Ascending aorta (tissue), 2 donors: ENCODE results near the gene CFL2. TPM values are rescaled to one million over a fixed set of nuclear protein-coding genes. Genes with fewer than 3 reads are reported as not detected.

ENCODE experiments used
- DNase-seq, 2 donors: peaks; one replicate each; pipeline ENCODE4 v3.0.0-alpha.2; 2019; ENCODE audit warnings: low spot score in 2 of 2
- H3K27ac ChIP-seq, 2 donors: fragments of 200-600 bp; sonication (generic); one replicate each; pipeline ENCODE4 v1.5.1; 2016 to 2017; ENCODE audit warnings: mild to moderate bottlenecking in 1 of 2
- H3K27me3 ChIP-seq: fragments of 200-600 bp; sonication (generic); one replicate; pipeline ENCODE4 v1.5.1; 2017
- H3K36me3 ChIP-seq, 2 donors: fragments of 200-600 bp; sonication (generic); one replicate each; pipeline ENCODE4 v1.5.1; 2016
- H3K4me1 ChIP-seq, 2 donors: fragments of 200-600 bp; sonication (generic); one replicate each; pipeline ENCODE4 v1.5.1; 2016 to 2017; ENCODE audit warnings: mild to moderate bottlenecking in 1 of 2
- H3K4me3 ChIP-seq, 2 donors: fragments of 200-600 bp; sonication (generic); one replicate each; pipeline ENCODE4 v1.5.1; 2016 to 2017; ENCODE audit warnings: mild to moderate bottlenecking in 1 of 2
- H3K9me3 ChIP-seq, 2 donors: fragments of 200-600 bp; sonication (generic); one replicate each; pipeline ENCODE4 v1.5.1; 2016
- intact Hi-C: fragments of 100-400 bp; cut with DNase I; formaldehyde crosslinking; loops from one replicate; pipeline ENCODE4 v1.15.1; 2023
- total RNA-seq: library from RNA; depleted of rRNA; stranded (reverse); fragments of >200 nt; gene quantifications from one replicate; pipeline ENCODE4 v1.1.0, GENCODE V29; 2016
- TF ChIP-seq, protein P1 (sequence below), 3 experiments: fragments of 200-600 bp in 2 of 3; fragments of 450-650 bp in 1 of 3; sonication (generic) in 2 of 3; IDR thresholded peaks; one replicate each; pipeline ENCODE4 v1.5.1; 2016 to 2019; ENCODE audit warnings: antibody characterized with exemption in 3 of 3, mild to moderate bottlenecking in 1 of 3, moderate library complexity in 1 of 3

The CFL2 gene
- total RNA-seq, 1 donor from 2014 or later = 49.0 TPM

DNA sequence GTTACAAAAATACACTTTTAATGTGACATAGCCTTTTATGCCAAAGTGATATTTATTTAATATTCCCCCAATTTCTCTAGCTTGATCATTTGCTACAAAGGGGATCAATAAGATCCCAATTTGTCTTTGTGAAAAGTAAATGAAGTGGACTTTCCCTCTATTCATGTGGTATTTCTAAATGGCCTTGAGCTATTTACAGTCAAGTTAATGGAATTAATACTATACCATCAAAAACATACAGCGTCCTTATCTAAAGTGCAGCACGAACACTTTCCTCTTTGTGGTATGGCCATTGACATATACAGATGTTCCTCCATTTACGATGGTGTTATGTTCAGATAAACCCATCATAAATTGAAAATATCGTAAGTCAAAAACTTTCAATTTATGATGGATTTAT is 23.2 kb downstream of the CFL2 start:
- DNase-seq = no peak

DNA sequence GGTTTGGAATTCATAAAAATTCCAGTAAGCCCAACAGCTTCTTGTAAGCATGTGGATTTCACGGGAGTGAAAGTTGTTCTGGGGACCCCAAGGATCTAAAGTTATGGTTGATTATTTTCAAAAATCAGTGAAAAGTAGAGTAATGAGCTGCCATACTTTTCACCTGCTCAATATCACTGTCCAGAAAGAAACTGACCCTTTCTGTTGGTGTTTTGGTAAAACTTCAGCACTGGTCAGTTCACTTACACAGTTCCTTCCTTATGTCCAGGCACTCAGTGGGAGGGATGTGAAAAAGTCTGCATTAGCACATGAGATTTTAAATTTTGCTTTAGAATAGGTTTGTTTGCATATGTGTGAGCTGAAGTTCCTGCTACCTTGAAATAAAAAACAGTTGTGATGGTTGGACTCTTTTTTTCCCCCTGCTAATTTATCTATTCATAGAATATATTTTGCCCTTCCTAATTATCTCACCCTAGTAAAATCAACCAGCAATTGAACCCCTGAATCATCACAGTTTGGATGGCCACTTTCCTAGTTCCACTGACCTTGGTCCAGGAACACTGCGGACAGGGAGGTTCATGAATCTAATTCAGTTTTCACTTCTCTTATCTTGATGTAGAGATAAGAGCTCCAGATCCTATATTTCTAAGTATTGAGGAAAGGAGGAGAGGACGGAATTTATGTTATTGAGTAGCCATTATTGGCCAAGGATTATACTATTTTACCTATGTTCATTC is 25.8 kb downstream of the CFL2 start:
- peaks cover 0 to 3% of the 10 kb centered on the region in 2 donors for H3K4me1 ChIP-seq
- TF ChIP-seq, protein P1, sequence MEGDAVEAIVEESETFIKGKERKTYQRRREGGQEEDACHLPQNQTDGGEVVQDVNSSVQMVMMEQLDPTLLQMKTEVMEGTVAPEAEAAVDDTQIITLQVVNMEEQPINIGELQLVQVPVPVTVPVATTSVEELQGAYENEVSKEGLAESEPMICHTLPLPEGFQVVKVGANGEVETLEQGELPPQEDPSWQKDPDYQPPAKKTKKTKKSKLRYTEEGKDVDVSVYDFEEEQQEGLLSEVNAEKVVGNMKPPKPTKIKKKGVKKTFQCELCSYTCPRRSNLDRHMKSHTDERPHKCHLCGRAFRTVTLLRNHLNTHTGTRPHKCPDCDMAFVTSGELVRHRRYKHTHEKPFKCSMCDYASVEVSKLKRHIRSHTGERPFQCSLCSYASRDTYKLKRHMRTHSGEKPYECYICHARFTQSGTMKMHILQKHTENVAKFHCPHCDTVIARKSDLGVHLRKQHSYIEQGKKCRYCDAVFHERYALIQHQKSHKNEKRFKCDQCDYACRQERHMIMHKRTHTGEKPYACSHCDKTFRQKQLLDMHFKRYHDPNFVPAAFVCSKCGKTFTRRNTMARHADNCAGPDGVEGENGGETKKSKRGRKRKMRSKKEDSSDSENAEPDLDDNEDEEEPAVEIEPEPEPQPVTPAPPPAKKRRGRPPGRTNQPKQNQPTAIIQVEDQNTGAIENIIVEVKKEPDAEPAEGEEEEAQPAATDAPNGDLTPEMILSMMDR (IDR thresholded peaks at IDR 0.05) = no peak
- no peak overlapping the region for H3K4me3 ChIP-seq
- H3K36me3 ChIP-seq = no peaks in the 10 kb centered on the region
- H3K9me3 ChIP-seq = no peaks in the 10 kb centered on the region
- H3K27me3 ChIP-seq = no peaks in the 10 kb centered on the region
- no peak for DNase-seq
- intact Hi-C loops = no loop called here
- no peak overlapping the region for H3K27ac ChIP-seq

More for the DNA sequence above, 23.2 kb downstream of the CFL2 start:
- intact Hi-C loops = no loop called here
- Histone ChIP-seq H3K27me3 (no peaks in the 10 kb centered on the region), H3K4me3 (no peak overlapping the region), H3K4me1 (peaks cover 0 to 3% of the 10 kb centered on the region in 2 donors), H3K36me3 (no peaks in the 10 kb centered on the region), H3K9me3 (no peaks in the 10 kb centered on the region), H3K27ac (no peak overlapping the region)
- TF ChIP-seq, protein P1 (IDR thresholded peaks at IDR 0.05) = no peak

DNA sequence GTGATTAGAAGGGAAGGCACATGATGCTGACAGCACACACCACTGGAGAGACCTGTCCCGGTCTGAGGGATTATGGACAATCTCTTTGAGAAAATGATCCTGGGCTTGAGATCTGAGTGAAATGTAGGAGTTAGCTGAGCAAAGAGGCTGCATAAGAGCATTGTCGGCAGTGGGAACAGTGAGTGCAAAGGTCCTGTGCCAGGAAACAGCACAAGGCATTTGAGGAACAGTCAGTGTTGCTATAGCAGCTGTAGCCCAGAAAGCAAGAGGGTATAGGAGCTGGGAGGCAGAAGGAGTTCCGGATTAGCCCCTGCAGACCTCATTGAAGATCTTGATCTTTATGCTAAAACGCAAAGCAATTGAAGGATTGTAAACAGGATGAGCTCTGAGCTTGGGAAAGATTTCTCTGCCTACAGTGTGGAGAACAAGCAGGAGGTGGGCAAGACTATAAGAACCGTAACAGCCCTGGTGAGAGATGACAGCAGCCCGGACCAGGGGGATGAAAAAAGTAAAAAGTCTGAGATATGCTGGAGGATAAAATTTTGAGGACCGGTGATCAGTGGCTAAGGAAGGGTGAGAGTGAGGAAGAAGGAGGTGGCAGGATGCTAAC is 28.5 kb downstream of the CFL2 start:
- Histone ChIP-seq H3K27ac (no peak overlapping the region), H3K4me3 (no peak overlapping the region), H3K27me3 (no peaks in the 10 kb centered on the region), H3K4me1 (no peaks in the 10 kb centered on the region), H3K9me3 (no peaks in the 10 kb centered on the region), H3K36me3 (no peaks in the 10 kb centered on the region)
- intact Hi-C loops = no loop called here
- TF ChIP-seq, protein P1 (IDR thresholded peaks at IDR 0.05) = no peak
- DNase-seq = no peak

DNA sequence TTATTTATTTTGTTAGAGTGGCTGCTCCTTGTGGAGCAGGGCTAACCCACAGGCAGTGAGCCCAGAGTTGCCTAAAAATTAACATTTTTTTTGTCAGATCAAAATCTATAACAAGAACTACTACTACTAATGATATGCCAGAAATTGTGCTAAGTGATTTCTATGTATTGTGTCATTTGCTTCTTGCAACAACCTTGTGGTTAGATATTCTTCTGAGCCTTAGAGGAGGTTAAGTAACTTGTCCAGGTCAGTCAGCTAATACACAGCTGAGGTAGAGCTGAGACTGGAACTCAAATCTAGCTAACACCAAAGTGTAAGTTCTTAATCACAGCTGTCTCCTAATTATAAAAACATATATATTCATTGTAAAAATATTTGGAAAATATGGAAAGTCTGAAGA is 29.8 kb downstream of the CFL2 start:
- no peak overlapping the region for H3K4me3 ChIP-seq

DNA sequence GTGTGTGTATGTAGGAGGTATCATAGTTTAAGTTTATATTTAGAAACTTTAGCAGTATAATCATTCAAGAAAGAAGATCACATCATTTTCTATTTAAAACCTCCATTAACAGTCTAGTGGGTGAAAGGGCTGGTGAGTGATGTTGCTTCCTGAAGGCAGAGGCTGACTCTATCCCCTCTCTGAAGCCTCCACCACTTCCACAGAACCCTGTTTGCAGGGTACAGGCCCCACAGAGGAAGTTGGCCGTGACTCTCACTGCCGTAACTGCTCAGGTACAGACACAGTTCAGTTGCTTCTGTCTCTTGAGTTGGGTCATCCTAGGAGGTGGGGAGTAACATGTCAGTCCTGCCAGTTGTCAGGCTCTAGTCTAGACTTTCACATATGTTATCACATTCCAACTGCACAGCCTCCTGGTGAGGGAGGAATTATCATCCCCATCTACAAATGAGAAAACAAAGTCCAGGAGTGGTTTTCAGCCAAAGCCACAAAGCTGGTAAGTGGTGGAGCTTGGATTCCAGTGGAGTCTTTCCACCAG is 31.5 kb downstream of the CFL2 start:
- no peak overlapping the region for H3K27ac ChIP-seq
- intact Hi-C loops = no loop called here
- H3K27me3 ChIP-seq = no peaks in the 10 kb centered on the region
- no peaks in the 10 kb centered on the region for H3K36me3 ChIP-seq
- TF ChIP-seq, protein P1 (IDR thresholded peaks at IDR 0.05) = no peak
- no peak for DNase-seq
- H3K9me3 ChIP-seq = no peaks in the 10 kb centered on the region
- no peak overlapping the region for H3K4me3 ChIP-seq
- H3K4me1 ChIP-seq = no peaks in the 10 kb centered on the region

More for the DNA sequence above, 29.8 kb downstream of the CFL2 start:
- no peak for DNase-seq
- no peaks in the 10 kb centered on the region for H3K27me3 ChIP-seq
- H3K27ac ChIP-seq = no peak overlapping the region
- intact Hi-C loops = no loop called here
- H3K9me3 ChIP-seq = no peaks in the 10 kb centered on the region
- H3K4me1 ChIP-seq = no peaks in the 10 kb centered on the region
- no peaks in the 10 kb centered on the region for H3K36me3 ChIP-seq
- TF ChIP-seq, protein P1 (IDR thresholded peaks at IDR 0.05) = no peak
